ENCODE measurements around the gene IL37.

The IL37 gene

DNA sequence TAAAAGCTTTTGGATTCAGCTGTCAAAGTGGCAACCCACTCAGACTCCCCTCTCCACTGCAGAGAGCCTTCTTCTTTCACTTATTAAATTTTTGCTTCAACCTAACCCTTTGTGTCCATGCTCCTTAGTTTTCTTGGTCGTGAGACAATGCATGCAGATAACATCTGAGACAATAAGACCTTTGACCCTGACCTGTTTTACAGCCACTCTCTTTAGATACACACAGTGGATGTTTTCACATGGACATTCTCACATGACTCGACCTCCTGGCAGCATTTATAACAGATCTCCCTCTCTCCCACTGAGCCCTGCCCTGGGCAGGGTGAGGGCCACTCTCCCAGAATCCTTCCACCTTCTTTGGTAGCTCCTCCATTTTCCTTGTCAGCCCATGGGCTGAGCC is 36.4 kb downstream of the IL37 start:
- no peaks in the 10 kb centered on the region for H3K4me1 ChIP-seq (ENCODE audit: insufficient read depth, insufficient read length)
- no peak for DNase-seq (ENCODE audit: low read depth, low spot score)
- TF ChIP-seq SUZ12 (IDR thresholded peaks at IDR 0.05; ENCODE audit: extremely low read depth, insufficient read depth, insufficient read length) (no peak), YY1 (IDR thresholded peaks at IDR 0.05; ENCODE audit: insufficient read depth, insufficient read length) (no peak), ZNF274 (IDR thresholded peaks at IDR 0.05; ENCODE audit: low read depth, low read length) (no peak)
- peaks cover 3% of the 10 kb centered on the region for H3K27me3 ChIP-seq (ENCODE audit: insufficient read depth, insufficient read length)
- no peaks in the 10 kb centered on the region for H3K36me3 ChIP-seq (ENCODE audit: insufficient read depth, insufficient read length, low read length)
- H3K9me3 ChIP-seq (ENCODE audit: insufficient read depth, low read length): peaks cover 18% of the 10 kb centered on the region; the same call in 1 of the 2 replicates
- no peak overlapping the region for H3K4me3 ChIP-seq (ENCODE audit: insufficient read length, low read depth)
- H3K9ac ChIP-seq (ENCODE audit: insufficient read length, low read depth): no peak overlapping the region

DNA sequence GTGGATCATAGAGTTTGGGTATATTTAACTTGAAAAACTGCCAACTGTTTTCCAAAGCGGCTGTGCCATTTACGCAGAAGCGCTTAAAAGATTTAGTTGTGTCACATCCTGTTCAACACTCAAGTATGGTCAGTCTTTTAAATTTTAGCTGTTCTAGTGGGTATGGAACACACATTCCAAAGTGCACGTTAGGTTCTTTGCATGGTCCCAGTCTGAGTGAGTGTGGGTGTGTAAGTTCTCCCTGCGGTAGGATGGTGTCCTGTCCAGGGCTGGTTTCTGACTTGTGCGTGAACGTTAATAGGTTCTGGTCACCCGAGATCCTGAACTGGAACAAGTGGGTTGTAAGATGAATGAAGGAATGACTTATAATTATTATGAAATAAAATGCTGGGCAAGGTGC is 38.5 kb downstream of the IL37 start:
- peaks cover 3% of the 10 kb centered on the region for H3K27me3 ChIP-seq (ENCODE audit: insufficient read depth, insufficient read length)
- no peak for TF ChIP-seq YY1 (IDR thresholded peaks at IDR 0.05; ENCODE audit: insufficient read depth, insufficient read length)
- TF ChIP-seq SUZ12 (IDR thresholded peaks at IDR 0.05; ENCODE audit: extremely low read depth, insufficient read depth, insufficient read length): no peak
- TF ChIP-seq ZNF274 (IDR thresholded peaks at IDR 0.05; ENCODE audit: low read depth, low read length): no peak
- no peak overlapping the region for H3K9ac ChIP-seq (ENCODE audit: insufficient read length, low read depth)

DNA sequence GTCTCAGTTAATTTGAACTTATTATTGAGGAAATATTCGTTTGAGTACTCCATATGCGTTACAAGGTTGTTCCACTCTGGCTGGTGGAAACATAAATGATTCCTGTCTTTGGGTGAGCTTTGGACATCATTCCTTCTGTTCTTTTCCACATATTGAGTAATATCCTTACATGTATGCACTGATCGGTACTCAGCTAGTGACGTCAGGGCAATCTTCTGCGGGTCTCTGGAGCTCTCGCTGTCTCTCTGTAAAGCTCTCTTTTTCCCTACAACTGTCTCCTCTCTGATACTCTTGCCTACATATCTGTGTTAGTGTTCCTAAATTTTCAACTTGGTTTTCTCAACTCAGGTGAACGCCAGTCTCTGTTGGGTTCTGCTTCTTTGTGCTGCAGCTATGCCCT is 43.4 kb downstream of the IL37 start:
- H3K4me1 ChIP-seq (ENCODE audit: insufficient read depth, insufficient read length): no peaks in the 10 kb centered on the region
- peaks cover 7% of the 10 kb centered on the region for H3K27me3 ChIP-seq (ENCODE audit: insufficient read depth, insufficient read length)
- no peaks in the 10 kb centered on the region for H3K36me3 ChIP-seq (ENCODE audit: insufficient read depth, insufficient read length, low read length)
- TF ChIP-seq SUZ12 (IDR thresholded peaks at IDR 0.05; ENCODE audit: extremely low read depth, insufficient read depth, insufficient read length): no peak
- TF ChIP-seq YY1 (IDR thresholded peaks at IDR 0.05; ENCODE audit: insufficient read depth, insufficient read length): no peak
- TF ChIP-seq ZNF274 (IDR thresholded peaks at IDR 0.05; ENCODE audit: low read depth, low read length): no peak
- no peaks in the 10 kb centered on the region for H3K9me3 ChIP-seq (ENCODE audit: insufficient read depth, low read length)
- H3K4me3 ChIP-seq (ENCODE audit: insufficient read length, low read depth): no peak overlapping the region
- no peak for DNase-seq (ENCODE audit: low read depth, low spot score)
- no peak overlapping the region for H3K9ac ChIP-seq (ENCODE audit: insufficient read length, low read depth)

More for the DNA sequence above, 38.5 kb downstream of the IL37 start:
- Histone ChIP-seq H3K4me3 (ENCODE audit: insufficient read length, low read depth) (no peak overlapping the region), H3K36me3 (ENCODE audit: insufficient read depth, insufficient read length, low read length) (no peaks in the 10 kb centered on the region), H3K9me3 (ENCODE audit: insufficient read depth, low read length) (peaks cover 18% of the 10 kb centered on the region; the same call in 1 of the 2 replicates), H3K4me1 (ENCODE audit: insufficient read depth, insufficient read length) (no peaks in the 10 kb centered on the region)
- no peak for DNase-seq (ENCODE audit: low read depth, low spot score)

DNA sequence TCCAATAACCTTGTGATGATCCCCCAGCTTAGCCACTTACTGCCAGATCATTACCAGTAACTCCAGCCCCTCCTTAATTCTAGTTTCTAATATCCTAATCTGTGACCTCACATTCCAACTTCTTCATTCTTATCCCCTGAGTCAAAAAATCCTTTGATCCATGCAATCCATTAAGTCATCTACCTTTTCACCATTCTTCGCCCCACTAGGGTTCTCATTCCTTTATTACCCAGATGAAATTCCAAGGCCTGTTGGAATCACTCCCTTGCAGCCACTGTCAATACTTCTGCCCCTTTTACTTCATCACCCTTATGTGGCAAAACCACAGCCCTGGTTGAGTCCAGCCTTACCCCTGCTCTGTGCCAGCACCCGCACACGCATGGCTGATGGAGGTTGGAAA is 46.5 kb downstream of the IL37 start:
- Histone ChIP-seq H3K9me3 (ENCODE audit: insufficient read depth, low read length) (no peaks in the 10 kb centered on the region), H3K27me3 (ENCODE audit: insufficient read depth, insufficient read length) (peaks cover 5% of the 10 kb centered on the region), H3K9ac (ENCODE audit: insufficient read length, low read depth) (no peak overlapping the region), H3K4me1 (ENCODE audit: insufficient read depth, insufficient read length) (peaks cover 2% of the 10 kb centered on the region), H3K36me3 (ENCODE audit: insufficient read depth, insufficient read length, low read length) (no peaks in the 10 kb centered on the region), H3K4me3 (ENCODE audit: insufficient read length, low read depth) (no peak overlapping the region)
- no peak for DNase-seq (ENCODE audit: low read depth, low spot score)
- no peak for TF ChIP-seq YY1 (IDR thresholded peaks at IDR 0.05; ENCODE audit: insufficient read depth, insufficient read length)
- no peak for TF ChIP-seq ZNF274 (IDR thresholded peaks at IDR 0.05; ENCODE audit: low read depth, low read length)
- no peak for TF ChIP-seq SUZ12 (IDR thresholded peaks at IDR 0.05; ENCODE audit: extremely low read depth, insufficient read depth, insufficient read length)

DNA sequence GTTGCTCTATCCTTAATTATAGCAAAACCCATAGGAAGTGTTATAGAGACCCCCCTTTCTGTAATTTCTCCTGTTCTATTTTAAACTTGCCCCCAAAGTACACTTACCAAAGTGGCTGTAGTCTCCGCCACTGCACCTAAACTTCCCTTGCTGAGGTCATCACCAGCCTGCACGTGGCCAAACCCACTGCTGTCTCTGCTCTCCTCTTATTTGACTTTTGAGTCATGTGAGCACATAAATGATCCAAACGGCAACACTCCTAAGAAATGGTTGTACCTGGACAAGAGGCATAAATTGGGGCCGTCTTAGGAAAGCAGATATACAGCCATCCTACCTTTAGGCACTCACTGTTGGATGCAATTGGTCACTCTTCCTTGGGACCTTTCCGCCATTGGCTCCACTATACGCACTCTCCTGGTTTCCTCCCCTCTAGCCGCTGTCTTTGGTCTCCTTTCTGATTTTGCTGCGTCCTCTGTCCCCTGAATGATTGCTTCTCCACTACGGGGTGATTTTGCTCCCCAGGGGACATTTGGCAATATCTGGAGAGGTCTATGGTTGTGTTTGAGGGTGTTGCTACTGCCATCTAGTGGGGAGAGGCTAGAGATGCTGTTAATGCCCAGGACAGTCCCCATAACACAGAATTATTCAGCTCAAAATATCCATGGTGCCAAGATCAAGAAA is 47.6 kb downstream of the IL37 start:
- no peak overlapping the region for H3K9ac ChIP-seq (ENCODE audit: insufficient read length, low read depth)
- H3K36me3 ChIP-seq (ENCODE audit: insufficient read depth, insufficient read length, low read length): no peaks in the 10 kb centered on the region
- DNase-seq (ENCODE audit: low read depth, low spot score): peak; percentile 44

DNA sequence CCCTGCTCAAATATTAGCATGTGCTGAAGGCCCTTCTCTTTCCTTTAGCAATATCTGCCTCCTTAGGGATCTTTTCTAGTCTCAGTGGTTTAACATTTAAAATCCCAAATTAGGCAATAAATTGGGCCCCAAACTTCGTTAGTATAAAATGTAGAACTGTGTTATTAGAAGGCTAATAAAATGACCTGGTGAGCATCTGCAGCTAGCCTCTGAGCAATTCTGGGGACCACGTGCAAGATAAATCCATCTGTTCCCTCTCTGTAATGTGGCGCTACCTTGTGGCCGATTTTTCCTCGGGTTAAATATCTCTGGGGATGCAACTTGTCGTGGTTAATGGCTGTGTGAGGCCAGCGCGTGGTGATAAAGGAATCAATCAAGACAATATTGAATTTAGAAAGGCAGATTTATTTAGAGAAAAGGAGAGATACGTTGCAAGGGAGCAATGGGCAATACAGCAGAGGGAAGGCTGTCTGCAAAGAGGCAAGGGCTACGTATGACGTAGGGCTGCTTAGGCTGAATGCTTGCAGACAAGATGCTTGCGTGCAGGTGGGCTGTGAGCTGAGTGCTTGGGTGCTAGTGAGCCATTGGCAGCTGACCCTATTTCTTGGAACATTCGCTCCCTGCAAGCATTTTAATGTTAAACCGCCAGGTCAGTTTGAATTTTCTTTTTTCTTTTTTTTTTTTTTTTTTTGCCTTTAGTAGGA is 48.3 kb downstream of the IL37 start:
- Histone ChIP-seq H3K4me1 (ENCODE audit: insufficient read depth, insufficient read length) (peaks cover 2% of the 10 kb centered on the region), H3K36me3 (ENCODE audit: insufficient read depth, insufficient read length, low read length) (no peaks in the 10 kb centered on the region), H3K27me3 (ENCODE audit: insufficient read depth, insufficient read length) (peaks cover 5% of the 10 kb centered on the region), H3K9ac (ENCODE audit: insufficient read length, low read depth) (no peak overlapping the region), H3K4me3 (ENCODE audit: insufficient read length, low read depth) (no peak overlapping the region), H3K9me3 (ENCODE audit: insufficient read depth, low read length) (no peaks in the 10 kb centered on the region)
- TF ChIP-seq ZNF274 (IDR thresholded peaks at IDR 0.05; ENCODE audit: low read depth, low read length) (no peak), YY1 (IDR thresholded peaks at IDR 0.05; ENCODE audit: insufficient read depth, insufficient read length) (no peak), SUZ12 (IDR thresholded peaks at IDR 0.05; ENCODE audit: extremely low read depth, insufficient read depth, insufficient read length) (no peak)
- DNase-seq (ENCODE audit: low read depth, low spot score): peak; percentile 51

More for the DNA sequence above, 47.6 kb downstream of the IL37 start:
- TF ChIP-seq SUZ12 (IDR thresholded peaks at IDR 0.05; ENCODE audit: extremely low read depth, insufficient read depth, insufficient read length) (no peak), ZNF274 (IDR thresholded peaks at IDR 0.05; ENCODE audit: low read depth, low read length) (no peak), YY1 (IDR thresholded peaks at IDR 0.05; ENCODE audit: insufficient read depth, insufficient read length) (no peak)
- H3K4me3 ChIP-seq (ENCODE audit: insufficient read length, low read depth): no peak overlapping the region
- H3K27me3 ChIP-seq (ENCODE audit: insufficient read depth, insufficient read length): peaks cover 5% of the 10 kb centered on the region
- peaks cover 2% of the 10 kb centered on the region for H3K4me1 ChIP-seq (ENCODE audit: insufficient read depth, insufficient read length)
- no peaks in the 10 kb centered on the region for H3K9me3 ChIP-seq (ENCODE audit: insufficient read depth, low read length)

DNA sequence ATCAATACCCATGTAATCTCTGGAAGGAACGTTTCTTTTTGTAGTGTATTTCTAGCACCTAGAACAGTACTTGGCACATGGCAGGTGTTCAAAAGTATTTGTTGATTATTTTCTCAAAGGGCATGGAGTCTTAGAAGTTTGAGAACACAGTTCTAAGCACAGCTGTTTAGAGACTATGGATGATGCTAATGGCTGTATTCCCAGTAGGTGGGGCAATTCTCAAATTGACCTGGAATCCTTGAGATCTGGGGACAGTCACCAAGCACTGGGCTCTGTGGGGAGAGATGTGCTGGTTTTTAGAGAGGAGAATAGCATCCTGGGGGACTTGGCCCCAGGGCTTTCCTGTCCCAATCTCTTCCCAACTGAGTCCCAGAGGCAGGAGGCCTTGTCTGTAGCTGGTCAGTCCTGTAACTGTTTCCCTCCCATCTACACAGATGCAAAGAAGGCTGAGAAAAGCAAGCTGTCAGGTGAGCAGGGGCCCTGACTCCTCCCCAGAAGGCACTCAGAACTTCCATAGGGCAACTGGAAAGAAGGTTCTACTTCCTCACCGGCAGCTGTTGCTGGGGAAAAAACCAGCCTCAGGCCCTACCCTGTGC is 49.4 kb downstream of the IL37 start:
- Histone ChIP-seq H3K9ac (ENCODE audit: insufficient read length, low read depth) (no peak overlapping the region), H3K36me3 (ENCODE audit: insufficient read depth, insufficient read length, low read length) (no peaks in the 10 kb centered on the region), H3K9me3 (ENCODE audit: insufficient read depth, low read length) (no peaks in the 10 kb centered on the region), H3K4me1 (ENCODE audit: insufficient read depth, insufficient read length) (peaks cover 2% of the 10 kb centered on the region), H3K4me3 (ENCODE audit: insufficient read length, low read depth) (no peak overlapping the region), H3K27me3 (ENCODE audit: insufficient read depth, insufficient read length) (peaks cover 3% of the 10 kb centered on the region)
- no peak for DNase-seq (ENCODE audit: low read depth, low spot score)
- TF ChIP-seq SUZ12 (IDR thresholded peaks at IDR 0.05; ENCODE audit: extremely low read depth, insufficient read depth, insufficient read length) (no peak), YY1 (IDR thresholded peaks at IDR 0.05; ENCODE audit: insufficient read depth, insufficient read length) (no peak), ZNF274 (IDR thresholded peaks at IDR 0.05; ENCODE audit: low read depth, low read length) (no peak)
